Fibroblast of lung (primary cell): ENCODE results near the gene EFCAB8. TPM values are rescaled to one million over a fixed set of nuclear protein-coding genes. Genes with fewer than 3 reads are reported as not detected.

Experiments used
- DNase-seq, 2 donors: peaks; one replicate each; pipeline versions ENCODE4 v3.0.0 to v3.0.0-alpha.2; 2010; ENCODE audit warnings: low read depth in 2 of 2
- H2AFZ ChIP-seq: 2 replicates; pipeline ENCODE4 v1.5.1; 2012; ENCODE audit warnings: low read length, control low read depth, inconsistent platforms
- H3K27ac ChIP-seq: 2 replicates; pipeline ENCODE4 v1.5.1; 2011; ENCODE audit warnings: low read length, control low read depth; ENCODE audit not compliant: insufficient read depth
- H3K27me3 ChIP-seq: 2 replicates; pipeline ENCODE4 v1.5.1; 2011; ENCODE audit warnings: mild to moderate bottlenecking, low read length; ENCODE audit not compliant: control insufficient read depth, insufficient read depth
- H3K36me3 ChIP-seq: 2 replicates; pipeline ENCODE4 v1.5.1; 2011; ENCODE audit warnings: low read length; ENCODE audit not compliant: control insufficient read depth, insufficient read depth
- H3K4me1 ChIP-seq: 2 replicates; pipeline ENCODE4 v1.5.1; 2011; ENCODE audit warnings: low read length; ENCODE audit not compliant: control insufficient read depth, insufficient read depth; ENCODE audit errors: extremely low read depth
- H3K4me2 ChIP-seq: 2 replicates; pipeline ENCODE4 v1.5.1; 2011; ENCODE audit warnings: low read length, control low read depth; ENCODE audit not compliant: insufficient read depth; ENCODE audit errors: extremely low read depth
- H3K4me3 ChIP-seq, 4 experiments: fragments of 200-600 bp in 1 of 4; sonication (generic) in 1 of 4; replicated peaks in 1 of 4; 2 replicates each; pipeline ENCODE4 v1.5.1; 2011 to 2016; ENCODE audit warnings: low read length in 4 of 4, low read depth in 3 of 4, mild to moderate bottlenecking in 3 of 4, control low read depth in 2 of 4, inconsistent platforms in 1 of 4, mixed read lengths in 1 of 4; ENCODE audit not compliant: insufficient read depth in 1 of 4; ENCODE audit errors: control extremely low read depth in 1 of 4
- H3K79me2 ChIP-seq: 2 replicates; pipeline ENCODE4 v1.5.1; 2012; ENCODE audit warnings: mild to moderate bottlenecking, low read length, inconsistent platforms; ENCODE audit not compliant: control insufficient read depth, insufficient read depth
- H3K9ac ChIP-seq: 2 replicates; pipeline ENCODE4 v1.5.1; 2011; ENCODE audit warnings: mild to moderate bottlenecking, low read length, control low read depth; ENCODE audit not compliant: insufficient read depth
- H3K9me3 ChIP-seq: 2 replicates; pipeline ENCODE4 v1.5.1; 2012; ENCODE audit warnings: low read depth, low read length; ENCODE audit not compliant: control insufficient read depth, insufficient read depth
- H4K20me1 ChIP-seq: 2 replicates; pipeline ENCODE4 v1.5.1; 2011; ENCODE audit warnings: low read length; ENCODE audit not compliant: control insufficient read depth, insufficient read depth; ENCODE audit errors: extremely low read depth
- EZH2 ChIP-seq: IDR thresholded peaks from 2 replicates; pipeline ENCODE4 v1.5.1; 2012; ENCODE audit warnings: low read length, control low read depth, mild to moderate bottlenecking; ENCODE audit errors: missing control alignments
- polyA plus RNA-seq, 2 donors: library from polyadenylated mRNA; depleted of rRNA in 1 of 2; stranded (reverse) in 1 of 2; unstranded in 1 of 2; fragments of >200 nt; gene quantifications; 2 replicates each; pipeline ENCODE4 v1.2.1, GENCODE V29; 2011 to 2012; ENCODE audit warnings: missing spikeins in 1 of 2
- total RNA-seq: library from RNA; depleted of rRNA; stranded (reverse); fragments of >200 nt; gene quantifications from 2 replicates; pipeline ENCODE4 v1.2.1, GENCODE V29; 2014
- TF ChIP-seq, protein P1 (sequence below), 2 donors: IDR thresholded peaks in 1 of 2; conservative IDR thresholded peaks in 1 of 2; 1 replicate in 1 of 2; 2 replicates in 1 of 2; pipeline ENCODE4 v1.5.1; 2011 to 2012; ENCODE audit warnings: low read length in 2 of 2, control low read depth in 1 of 2, inconsistent platforms in 1 of 2, low read depth in 1 of 2, mild to moderate bottlenecking in 1 of 2

EFCAB8 gene
- total and polyA plus RNA-seq, 2 donors (not counting 1 experiment from before 2014, with no cell fraction given): under 0.01 TPM; not detected in 1

DNA sequence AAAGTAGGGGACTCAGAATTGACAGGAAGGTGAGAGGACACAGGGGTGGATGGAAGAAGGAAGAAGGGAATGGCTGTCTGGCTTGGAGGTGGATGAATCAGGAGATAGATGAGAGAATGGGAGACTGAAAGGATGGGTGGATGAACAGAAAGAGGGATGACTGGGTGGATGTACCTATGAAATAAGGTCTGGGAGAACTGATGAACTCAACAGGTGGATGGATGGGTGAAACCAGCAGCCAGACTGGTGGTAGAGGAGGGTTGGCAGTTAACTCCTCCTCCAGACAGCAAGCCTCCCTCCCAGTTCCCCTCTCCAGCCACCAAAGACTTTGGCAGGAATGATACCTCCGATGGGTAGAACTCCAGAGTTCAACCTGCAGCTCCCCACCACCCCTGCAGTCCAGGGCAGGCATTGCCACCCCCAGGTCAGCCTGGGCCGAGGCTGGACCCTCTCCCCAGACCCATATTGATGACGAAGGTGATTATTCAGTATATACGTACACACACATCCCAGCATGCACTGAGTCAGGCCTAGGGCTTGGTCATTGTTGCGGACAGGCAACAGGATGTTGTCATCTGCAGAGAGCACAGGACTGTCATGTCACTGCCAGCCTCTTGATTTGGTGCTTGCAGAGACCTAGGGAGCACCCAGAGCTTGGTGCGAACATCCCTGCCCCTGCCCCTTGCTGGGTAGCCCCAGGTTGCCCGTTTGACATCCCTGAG is 143.5 kb downstream of the EFCAB8 start:
- Histone ChIP-seq H3K27me3 (no peaks in the 10 kb centered on the region), H3K4me1 (no peaks in the 10 kb centered on the region), H3K9me3 (no peaks in the 10 kb centered on the region), H3K9ac (no peak overlapping the region), H3K4me3 (no peak overlapping the region), H3K4me2 (no peak overlapping the region), H3K36me3 (no peaks in the 10 kb centered on the region), H4K20me1 (no peaks in the 10 kb centered on the region), H3K79me2 (no peaks in the 10 kb centered on the region), H3K27ac (no peak overlapping the region), H2AFZ (no peak overlapping the region)
- no peak for TF ChIP-seq EZH2
- TF ChIP-seq, protein P1, sequence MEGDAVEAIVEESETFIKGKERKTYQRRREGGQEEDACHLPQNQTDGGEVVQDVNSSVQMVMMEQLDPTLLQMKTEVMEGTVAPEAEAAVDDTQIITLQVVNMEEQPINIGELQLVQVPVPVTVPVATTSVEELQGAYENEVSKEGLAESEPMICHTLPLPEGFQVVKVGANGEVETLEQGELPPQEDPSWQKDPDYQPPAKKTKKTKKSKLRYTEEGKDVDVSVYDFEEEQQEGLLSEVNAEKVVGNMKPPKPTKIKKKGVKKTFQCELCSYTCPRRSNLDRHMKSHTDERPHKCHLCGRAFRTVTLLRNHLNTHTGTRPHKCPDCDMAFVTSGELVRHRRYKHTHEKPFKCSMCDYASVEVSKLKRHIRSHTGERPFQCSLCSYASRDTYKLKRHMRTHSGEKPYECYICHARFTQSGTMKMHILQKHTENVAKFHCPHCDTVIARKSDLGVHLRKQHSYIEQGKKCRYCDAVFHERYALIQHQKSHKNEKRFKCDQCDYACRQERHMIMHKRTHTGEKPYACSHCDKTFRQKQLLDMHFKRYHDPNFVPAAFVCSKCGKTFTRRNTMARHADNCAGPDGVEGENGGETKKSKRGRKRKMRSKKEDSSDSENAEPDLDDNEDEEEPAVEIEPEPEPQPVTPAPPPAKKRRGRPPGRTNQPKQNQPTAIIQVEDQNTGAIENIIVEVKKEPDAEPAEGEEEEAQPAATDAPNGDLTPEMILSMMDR (conservative IDR thresholded peaks at IDR 0.05 in 1 of 2, IDR thresholded peaks at IDR 0.05 in 1 of 2; ENCODE audit: low read depth in 1 of 2, low read length in 2 of 2): no peak
- DNase-seq: no peak

DNA sequence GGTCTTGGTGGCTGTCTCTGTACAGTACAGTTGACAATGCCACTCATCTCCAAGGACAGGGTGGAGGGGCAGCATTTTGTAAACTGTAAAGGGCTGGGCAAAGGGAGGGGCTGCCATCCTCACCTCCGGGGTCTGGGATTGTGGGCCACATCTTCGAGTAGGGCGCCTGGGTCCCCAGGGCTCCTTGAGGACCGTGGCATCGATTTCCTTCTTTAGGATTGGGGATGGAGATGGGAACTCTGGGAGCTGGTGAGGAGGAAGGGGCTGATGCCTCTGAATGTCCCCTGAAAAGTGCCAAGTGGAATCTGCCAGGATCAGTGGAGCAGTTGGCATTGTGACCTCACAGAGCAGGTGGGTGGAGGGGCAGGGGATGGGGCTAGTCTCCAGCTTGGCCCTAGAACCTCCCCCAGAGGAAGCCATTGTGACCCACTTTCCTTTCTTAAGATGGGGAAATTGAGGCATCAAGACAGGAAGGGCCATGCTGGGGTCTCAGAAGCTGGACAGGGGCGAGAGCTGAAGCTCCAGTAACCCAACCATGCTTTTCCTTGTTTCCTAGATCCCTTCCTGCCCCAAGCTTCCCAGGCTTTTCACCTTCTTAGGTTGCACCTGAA is 145.5 kb downstream of the EFCAB8 start, which contains the start of gene SUN5:
Gene SUN5 (minus strand): TSS at position 293 of the 611 bp plus-strand sequence. CDS start 93 bp downstream, at position 200.
- DNase-seq: no peak
- Histone ChIP-seq H3K36me3 (no peaks in the 10 kb centered on the region), H3K4me3 (no peak within 1 kb of the TSS), H3K27ac (no peak within 1 kb of the TSS), H3K4me1 (no peaks in the 10 kb centered on the region), H3K27me3 (no peaks in the 10 kb centered on the region), H4K20me1 (no peaks in the 10 kb centered on the region), H3K9me3 (no peaks in the 10 kb centered on the region), H3K4me2 (no peak within 1 kb of the TSS), H3K9ac (no peak within 1 kb of the TSS), H3K79me2 (no peaks in the 10 kb centered on the region), H2AFZ (no peak within 1 kb of the TSS)
- TF ChIP-seq, protein P1 (conservative IDR thresholded peaks at IDR 0.05 in 1 of 2, IDR thresholded peaks at IDR 0.05 in 1 of 2; ENCODE audit: low read depth in 1 of 2, low read length in 2 of 2): no peak
- no peak for TF ChIP-seq EZH2

DNA sequence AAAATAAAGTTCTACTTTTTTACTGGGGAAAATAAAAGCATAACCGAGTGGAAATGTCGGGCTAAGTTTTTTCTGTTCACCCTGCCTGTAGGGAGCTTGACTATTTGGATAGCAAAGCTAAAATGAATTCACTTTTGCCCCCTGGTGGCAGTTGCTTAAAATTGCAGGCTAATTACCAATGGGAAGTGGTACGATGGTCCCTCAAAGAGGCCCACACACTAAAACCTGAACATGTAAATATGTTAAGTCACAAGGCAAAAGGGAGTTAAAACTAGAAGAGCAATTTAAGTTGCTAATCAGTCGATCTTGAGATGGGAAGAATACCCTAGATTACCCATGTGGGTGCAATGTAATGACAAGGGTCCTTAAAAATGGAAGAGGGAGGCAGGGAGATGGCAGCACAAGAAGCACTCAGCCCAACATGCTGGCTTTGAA is 146.4 kb downstream of the EFCAB8 start:
- no peaks in the 10 kb centered on the region for H3K79me2 ChIP-seq
- no peak overlapping the region for H3K9ac ChIP-seq
- H3K9me3 ChIP-seq: no peaks in the 10 kb centered on the region
- no peaks in the 10 kb centered on the region for H3K36me3 ChIP-seq
- no peak overlapping the region for H2AFZ ChIP-seq
- no peaks in the 10 kb centered on the region for H3K4me1 ChIP-seq
- H3K27me3 ChIP-seq: no peaks in the 10 kb centered on the region
- DNase-seq: peak; percentile 5 to 12
- H3K4me3 ChIP-seq: no peak overlapping the region
- no peak overlapping the region for H3K27ac ChIP-seq
- no peak overlapping the region for H3K4me2 ChIP-seq
- no peaks in the 10 kb centered on the region for H4K20me1 ChIP-seq
- TF ChIP-seq, protein P1 (conservative IDR thresholded peaks at IDR 0.05 in 1 of 2, IDR thresholded peaks at IDR 0.05 in 1 of 2; ENCODE audit: low read depth in 1 of 2, low read length in 2 of 2): peak; percentile 33 to 52
- no peak for TF ChIP-seq EZH2
